Stimulated activated CD8-positive, alpha-beta memory T cell treated with anti-CD3 and anti-CD28 coated beads, Interleukin-15, amount 100 ng/mL, for 24 hours (primary cell): ENCODE measurements around the gene FRMPD1.
A peak's percentile ranks its signal among the peaks of the same experiment; 100 is the strongest.

Experiments used
- DNase-seq: peaks from one replicate; pipeline ENCODE4 v3.0.0-alpha.2; 2020; ENCODE audit warnings: low read depth

Gene FRMPD1

DNA sequence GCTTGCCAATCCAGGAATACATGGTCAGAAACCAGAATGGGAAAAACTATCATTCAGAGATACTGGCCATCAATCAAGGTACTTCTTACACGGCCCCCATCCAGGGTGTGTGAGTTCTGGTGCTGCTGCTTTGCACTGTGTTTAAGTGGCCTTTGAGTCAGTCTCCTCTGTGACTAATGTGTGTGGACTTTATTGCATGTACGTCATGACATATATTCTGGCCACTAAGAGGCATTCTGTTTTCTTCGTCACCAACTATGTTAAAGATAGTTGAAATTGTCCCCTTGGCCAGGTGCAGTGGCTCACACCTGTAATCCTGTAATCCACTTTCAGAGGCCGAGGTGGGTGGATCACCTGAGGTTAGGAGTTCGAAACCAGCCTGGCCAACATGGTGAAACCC is 125.6 kb downstream of the FRMPD1 start:
- DNase-seq, result no peak

DNA sequence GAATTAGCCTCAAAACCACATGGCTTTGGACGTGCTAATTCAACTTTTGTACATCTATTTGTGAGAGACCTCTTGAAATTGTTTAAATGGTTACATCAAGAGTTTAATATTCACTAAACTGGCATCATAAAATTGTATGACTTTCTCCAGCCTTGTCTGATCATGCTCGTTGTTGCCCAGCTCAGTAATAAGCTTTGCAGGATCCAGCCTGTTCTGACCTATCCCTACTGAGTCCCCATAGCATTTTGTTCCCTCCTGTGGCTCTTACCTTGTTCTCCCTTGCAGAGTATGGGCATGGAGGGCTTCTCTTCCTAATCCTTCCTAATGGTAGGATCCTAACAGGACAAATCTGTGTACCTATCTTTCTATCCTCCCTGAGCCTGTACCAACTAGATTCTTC is 127.8 kb downstream of the FRMPD1 start:
- no peak for DNase-seq

DNA sequence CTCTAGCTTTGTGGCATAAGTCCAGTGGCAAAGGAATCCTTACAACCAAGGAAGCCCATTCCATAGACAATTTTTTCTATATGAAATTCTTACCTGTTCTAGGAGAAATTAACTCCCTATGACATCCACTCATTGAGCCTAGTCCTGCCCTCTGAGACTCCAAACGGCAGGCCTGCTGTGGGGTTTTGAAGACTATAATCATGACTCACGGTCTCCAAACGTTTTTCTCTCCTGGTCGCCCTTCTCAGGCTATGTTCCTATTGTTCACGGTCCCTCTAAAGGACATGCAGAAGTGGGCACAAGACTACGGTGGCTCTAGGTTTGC is 133.5 kb downstream of the FRMPD1 start:
- DNase-seq, result no peak

DNA sequence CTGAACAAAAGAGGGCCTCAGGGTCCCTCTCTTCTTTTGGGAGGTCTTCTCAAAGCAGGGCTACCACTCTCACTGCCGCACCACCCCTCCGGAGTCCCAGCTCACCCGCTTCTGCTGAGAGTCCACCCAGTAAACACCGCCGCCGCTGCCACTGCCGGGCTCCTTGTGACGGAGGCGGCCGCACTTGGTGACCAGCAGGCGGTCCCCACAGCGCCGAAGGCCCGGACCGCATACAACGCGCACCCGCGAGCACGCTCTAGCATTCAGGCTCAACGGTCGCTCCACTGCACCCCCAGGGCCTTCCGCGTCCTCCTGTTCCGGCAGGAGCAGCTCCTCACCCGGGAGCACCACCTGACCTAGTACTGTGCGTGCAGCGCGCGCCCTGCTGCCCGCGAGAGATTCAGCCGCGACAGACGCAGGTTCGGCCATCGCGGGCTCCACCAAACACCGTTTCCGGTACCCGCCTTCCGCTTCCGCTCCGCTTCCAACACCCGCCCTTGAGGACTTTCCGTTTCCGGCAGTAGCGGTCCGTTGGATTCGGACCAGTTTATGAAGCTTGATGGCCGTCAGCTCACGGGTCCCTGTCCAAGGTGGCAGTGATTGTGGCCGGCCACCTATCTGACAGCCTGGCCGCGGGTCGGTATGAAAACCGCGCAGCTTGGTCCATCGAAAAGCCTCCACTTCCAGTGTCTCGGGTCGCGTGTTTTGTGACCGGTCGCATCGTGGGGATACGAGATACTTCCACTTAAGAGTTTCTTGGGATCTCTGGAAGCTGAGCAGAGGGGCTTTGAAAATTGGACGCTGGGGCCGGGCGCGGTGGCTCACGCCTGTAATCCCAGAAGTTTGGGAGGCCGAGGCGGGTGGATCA is 134.1 kb downstream of the FRMPD1 start, which contains the start of gene EXOSC3:
EXOSC3 (minus strand) TSS at position 449 of the 868 bp plus-strand sequence; CDS start at position 429, 20 bp downstream.
- DNase-seq, result peak; percentile 69

DNA sequence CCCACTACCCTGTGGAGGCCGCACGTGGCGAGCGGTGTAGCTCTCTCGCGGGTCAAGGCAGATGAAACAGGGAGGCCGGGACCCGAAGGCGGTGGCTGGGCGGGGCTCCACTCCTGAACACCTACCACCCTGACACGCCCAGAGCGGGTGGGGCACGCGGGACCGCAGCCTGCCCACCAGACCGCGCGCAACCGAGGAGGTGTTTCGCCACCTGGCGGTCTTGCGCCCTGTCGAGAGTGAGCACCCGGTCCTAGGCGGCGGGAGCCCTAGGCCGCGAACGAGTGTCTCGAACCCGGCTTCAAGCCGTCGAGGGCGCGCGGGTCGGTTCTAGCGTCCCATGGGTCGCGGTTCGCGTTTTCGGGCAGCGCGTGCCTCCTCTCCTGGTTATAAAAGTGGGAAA is 136.3 kb downstream of the FRMPD1 start:
- no peak for DNase-seq

DNA sequence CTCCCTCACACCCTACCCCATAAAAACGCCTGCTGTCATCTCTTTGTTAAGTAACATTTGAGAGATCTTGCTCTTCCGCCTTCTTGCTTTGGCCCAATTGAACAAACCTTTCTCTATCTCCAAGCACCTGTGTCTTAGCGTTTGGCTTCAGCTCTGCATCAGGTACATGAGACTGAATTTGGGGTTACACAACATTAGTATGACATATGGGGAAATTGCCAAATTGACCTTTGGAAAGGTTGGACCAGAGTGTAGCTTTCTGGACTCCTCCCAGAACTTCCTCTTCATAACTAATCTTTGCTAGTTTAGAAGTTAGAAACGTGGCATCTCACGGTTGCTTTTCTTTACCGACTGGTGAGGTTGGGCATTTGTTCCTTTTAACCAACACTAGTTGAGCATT is 137.6 kb downstream of the FRMPD1 start:
- no peak for DNase-seq

DNA sequence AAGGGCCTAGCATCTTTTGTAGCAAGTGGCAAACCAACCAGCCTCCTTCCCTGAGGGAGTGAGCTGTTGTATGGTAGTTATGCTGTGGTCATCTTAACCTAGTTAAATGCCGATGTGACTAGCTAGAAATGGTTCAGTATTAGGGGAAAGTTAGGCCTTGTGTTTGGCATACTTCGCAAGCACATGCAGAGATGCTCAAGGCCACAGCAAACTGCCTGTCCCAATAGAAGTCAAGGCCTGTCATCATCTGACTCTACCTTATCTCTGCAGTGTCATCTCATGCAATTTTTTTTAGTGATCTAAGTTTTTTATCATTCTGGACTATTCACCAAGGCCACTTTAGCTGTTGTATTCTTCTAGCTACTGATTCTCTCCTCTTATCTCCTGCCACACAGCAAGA is 139.3 kb downstream of the FRMPD1 start:
- no peak for DNase-seq

DNA sequence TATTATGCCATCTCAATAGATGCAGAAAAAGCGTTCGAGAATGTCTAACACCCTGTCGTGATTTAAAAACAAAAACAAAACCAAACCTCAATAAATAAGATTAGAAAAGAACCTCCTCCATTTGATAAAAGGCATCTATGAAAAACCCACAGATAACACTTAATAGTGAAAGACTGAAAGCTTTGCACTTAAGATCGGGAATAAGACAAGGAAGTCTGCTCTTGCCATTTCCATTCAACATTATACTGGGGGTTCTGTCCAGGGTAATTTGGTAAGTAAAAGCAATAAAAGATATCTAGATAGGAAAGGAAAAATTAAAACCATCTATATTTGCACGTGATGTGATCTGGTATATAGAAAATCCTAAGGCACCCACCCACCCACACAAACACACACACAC is 141.4 kb downstream of the FRMPD1 start:
- DNase-seq, result no peak

DNA sequence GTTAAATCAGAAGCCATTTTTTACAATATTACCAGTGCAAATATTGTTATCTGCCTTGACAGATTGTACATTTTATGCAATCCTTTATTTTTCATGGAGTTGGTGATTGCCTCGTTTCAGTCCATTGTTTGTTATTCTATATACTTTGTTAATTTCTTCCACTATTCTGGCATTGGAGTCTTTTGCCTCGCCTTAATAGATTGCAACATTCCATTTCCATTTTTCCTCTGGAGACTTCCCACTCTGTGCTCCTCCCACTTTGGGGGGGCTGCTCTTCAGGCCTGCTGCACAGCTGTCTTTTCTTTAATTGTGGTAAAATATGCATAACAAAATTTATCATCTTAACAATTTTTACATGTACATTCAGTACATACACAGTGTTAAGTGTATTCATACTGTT is 145.5 kb downstream of the FRMPD1 start:
- no peak for DNase-seq
